Sigmoid colon (tissue), 7 donors: ENCODE results near the gene SECISBP2L. TPM values are rescaled to one million over a fixed set of nuclear protein-coding genes. Genes with fewer than 3 reads are reported as not detected.
"Not testable (repeated sequence)": the region's sequence is repeated elsewhere in the genome, so short reads cannot be mapped to it uniquely, and the experiment has no call there.

Experiments
- DNase-seq: peaks from one replicate; pipeline ENCODE4 v3.0.0-alpha.2; 2019
- H3K27ac ChIP-seq, 4 donors: fragments of 200-600 bp; sonication (generic); one replicate each; pipeline ENCODE4 v1.5.1; 2016 to 2019; ENCODE audit warnings: mild to moderate bottlenecking in 1 of 4
- H3K27me3 ChIP-seq, 3 donors: fragments of 200-600 bp; sonication (generic); one replicate each; pipeline ENCODE4 v1.5.1; 2019; ENCODE audit warnings: mild to moderate bottlenecking in 1 of 3
- H3K36me3 ChIP-seq, 4 donors: fragments of 200-600 bp; sonication (generic); one replicate each; pipeline ENCODE4 v1.5.1; 2016 to 2019
- H3K4me1 ChIP-seq, 4 donors: fragments of 200-600 bp; sonication (generic); one replicate each; pipeline ENCODE4 v1.5.1; 2017 to 2019
- H3K4me3 ChIP-seq, 4 donors: fragments of 200-600 bp; sonication (generic); one replicate each; pipeline ENCODE4 v1.5.1; 2017 to 2019; ENCODE audit warnings: mild to moderate bottlenecking in 2 of 4, moderate library complexity in 1 of 4
- H3K9me3 ChIP-seq, 4 donors: fragments of 200-600 bp in 3 of 4; sonication (generic) in 3 of 4; one replicate each; pipeline versions ENCODE4 v1.5.1 to v1.6.1; 2013 to 2019
- CTCF ChIP-seq, 4 experiments: fragments of 450-650 bp in 3 of 4; fragments of 200-600 bp in 1 of 4; IDR thresholded peaks; one replicate each; pipeline ENCODE4 v1.5.1; 2016 to 2019; ENCODE audit warnings: antibody characterized with exemption in 4 of 4, mild to moderate bottlenecking in 3 of 4, moderate library complexity in 2 of 4
- EP300 ChIP-seq, 4 donors: sonication (generic); formaldehyde crosslinking; IDR thresholded peaks; one replicate each; pipeline ENCODE4 v1.6.1; 2017; ENCODE audit warnings: antibody characterized with exemption in 4 of 4
- POLR2A ChIP-seq, 2 donors: fragments of 450-650 bp; IDR thresholded peaks; one replicate each; pipeline ENCODE4 v1.6.1; 2016; ENCODE audit warnings: antibody characterized with exemption in 2 of 2, mild to moderate bottlenecking in 2 of 2, moderate library complexity in 2 of 2
- POLR2AphosphoS5 ChIP-seq, 4 donors: sonication (generic); formaldehyde crosslinking; IDR thresholded peaks; one replicate each; pipeline ENCODE4 v1.6.1; 2017; ENCODE audit warnings: antibody characterized with exemption in 4 of 4
- WGBS, 2 donors: extraction: QIAGEN DNeasy Blood & Tissue Kit; methylation state at CpG; one replicate each; pipeline ENCODE4 v1.1.7; 2013; 5-methylcytosine and 5-hydroxymethylcytosine counted together
- intact Hi-C: fragments of 100-400 bp; cut with DNase I; formaldehyde crosslinking; loops from one replicate; pipeline ENCODE4 v1.15.1; 2023
- polyA plus RNA-seq, 3 donors: library from polyadenylated mRNA; stranded (reverse); fragments of 200-250 nt; gene quantifications; one replicate each; pipeline ENCODE4 v1.2.3, GENCODE V29; 2013
- total RNA-seq, 4 donors: library from RNA; depleted of rRNA; stranded (reverse); fragments of >200 nt; gene quantifications; one replicate each; pipeline ENCODE4 v1.1.0, GENCODE V29; 2016
- donor health status: healthy with polysubstance abuse.
- donor health status: Bipolar disorder and iron deficiency.
- donor health status: healthy.

The SECISBP2L gene
- total and polyA plus RNA-seq, 7 donors: 7.2 to 47.6 (median 34.1) TPM

GRCh38 chr15:48972750-48973503 lies 73.3 kb downstream of the SECISBP2L start:
- no peak overlapping the region for H3K27ac ChIP-seq
- peaks cover 0 to 13% (median 6%) of the 10 kb centered on the region in 4 donors for H3K4me1 ChIP-seq
- H3K36me3 ChIP-seq: no peaks in the 10 kb centered on the region
- WGBS, 2 donors: 95 to 97% methylated on average over 35 of the region's 35 CpGs
- H3K9me3 ChIP-seq: no peaks in the 10 kb centered on the region
- DNase-seq: no peak
- intact Hi-C loops: no loop called here
- no peak overlapping the region for H3K4me3 ChIP-seq
- no peak for TF ChIP-seq CTCF (IDR thresholded peaks at IDR 0.05)
- peaks cover 0 to 7% (median 0%) of the 10 kb centered on the region in 3 donors for H3K27me3 ChIP-seq

GRCh38 chr15:48970926-48971325 lies 75.3 kb downstream of the SECISBP2L start:
- 64 to 70% methylated on average over 1 of the region's 1 CpG for WGBS, 2 donors
- H3K4me1 ChIP-seq, intact Hi-C loops: not testable (repeated sequence)

GRCh38 chr15:48968066-48968465 lies 78.2 kb downstream of the SECISBP2L start:
- 91 to 92% methylated on average over 4 of the region's 4 CpGs for WGBS, 2 donors
- Histone ChIP-seq H3K9me3 (no peaks in the 10 kb centered on the region), H3K36me3 (no peaks in the 10 kb centered on the region), H3K4me1 (peaks cover 0 to 16% (median 13%) of the 10 kb centered on the region in 4 donors), H3K27me3 (peaks cover 0 to 7% (median 0%) of the 10 kb centered on the region in 3 donors), H3K27ac (no peak overlapping the region), H3K4me3 (no peak overlapping the region)
- intact Hi-C loops: no loop called here
- DNase-seq: no peak
- TF ChIP-seq POLR2A (IDR thresholded peaks at IDR 0.05): no peak
- no peak for TF ChIP-seq POLR2AphosphoS5 (IDR thresholded peaks at IDR 0.05)
- TF ChIP-seq CTCF (IDR thresholded peaks at IDR 0.05): no peak
- no peak for TF ChIP-seq EP300 (IDR thresholded peaks at IDR 0.05)

More at GRCh38 chr15:48970926-48971325, 75.3 kb downstream of the SECISBP2L start:
- H3K27ac ChIP-seq, H3K36me3 ChIP-seq, H3K4me3 ChIP-seq, H3K27me3 ChIP-seq, H3K9me3 ChIP-seq, DNase-seq: not testable (repeated sequence)

GRCh38 chr15:48967336-48967735 lies 78.9 kb downstream of the SECISBP2L start:
- H3K4me1 ChIP-seq: peaks cover 0 to 23% (median 20%) of the 10 kb centered on the region in 4 donors
- H3K27me3 ChIP-seq: peaks cover 0 to 7% (median 0%) of the 10 kb centered on the region in 3 donors
- no peak for TF ChIP-seq POLR2AphosphoS5 (IDR thresholded peaks at IDR 0.05)
- TF ChIP-seq POLR2A (IDR thresholded peaks at IDR 0.05): no peak
- no peak for TF ChIP-seq EP300 (IDR thresholded peaks at IDR 0.05)
- TF ChIP-seq CTCF (IDR thresholded peaks at IDR 0.05): no peak
- H3K36me3 ChIP-seq: no peaks in the 10 kb centered on the region
- H3K9me3 ChIP-seq: no peaks in the 10 kb centered on the region
- no peak overlapping the region for H3K4me3 ChIP-seq
- no peak for DNase-seq
- intact Hi-C loops: no loop called here
- no peak overlapping the region for H3K27ac ChIP-seq

- Histone ChIP-seq H3K27me3 (peaks cover 0 to 7% (median 0%) of the 10 kb centered on the region in 3 donors), H3K36me3 (no peaks in the 10 kb centered on the region), H3K27ac (no peak overlapping the region), H3K9me3 (no peaks in the 10 kb centered on the region), H3K4me3 (no peak overlapping the region), H3K4me1 (peaks cover 0 to 23% (median 20%) of the 10 kb centered on the region in 4 donors)
- 48 to 49% methylated on average over 2 of the region's 2 CpGs for WGBS, 2 donors
- TF ChIP-seq EP300 (IDR thresholded peaks at IDR 0.05) (no peak), POLR2AphosphoS5 (IDR thresholded peaks at IDR 0.05) (no peak), POLR2A (IDR thresholded peaks at IDR 0.05) (no peak), CTCF (IDR thresholded peaks at IDR 0.05) (no peak)
- intact Hi-C loops: no loop called here
- no peak for DNase-seq
Measured at GRCh38 chr15:48966595-48967301, 79.5 kb downstream of the SECISBP2L start.
